ENCODE results near the gene C11orf86. TPM values are rescaled to one million over a fixed set of nuclear protein-coding genes. Genes with fewer than 3 reads are reported as not detected.

The C11orf86 gene
- total and polyA plus RNA-seq, 2 of the 8 experiments (the other 6 are each of a cell fraction or from before 2014, with no cell fraction given): 0.91 to 0.97 TPM

DNA sequence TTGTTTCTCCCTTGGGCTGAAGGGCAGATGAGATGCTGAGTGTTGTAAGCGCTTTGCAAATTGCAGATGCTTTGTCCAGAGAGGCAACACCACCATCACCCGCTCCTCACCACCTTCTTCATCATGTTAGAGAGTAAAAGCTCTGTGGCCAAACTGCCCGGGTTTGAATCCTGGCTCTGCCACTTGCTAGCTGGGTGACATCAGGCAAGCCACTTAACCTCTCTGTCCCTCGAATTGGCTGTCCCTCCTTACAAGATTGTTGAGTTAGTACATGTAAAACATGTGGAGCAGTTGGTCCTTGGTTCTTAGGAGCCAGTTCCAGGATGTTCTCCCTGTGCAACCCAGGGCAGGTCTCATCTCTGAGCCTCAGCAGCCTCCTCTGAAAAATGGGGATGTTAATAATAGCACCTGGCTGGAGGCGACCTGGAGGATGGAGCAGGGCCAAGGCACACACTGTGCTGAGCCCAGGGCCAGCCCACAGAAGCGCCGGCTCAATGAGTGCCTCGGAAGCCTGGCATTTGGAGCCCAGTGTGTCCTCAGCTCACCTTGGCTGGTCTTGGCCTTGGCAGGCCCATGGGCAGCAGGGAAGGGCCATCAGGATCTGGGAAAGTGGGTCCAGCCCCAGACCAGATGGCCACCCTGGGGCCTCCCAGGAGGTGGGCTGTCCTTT is 10.5 kb downstream of the C11orf86 start (continued):
- TF ChIP-seq, protein P1, sequence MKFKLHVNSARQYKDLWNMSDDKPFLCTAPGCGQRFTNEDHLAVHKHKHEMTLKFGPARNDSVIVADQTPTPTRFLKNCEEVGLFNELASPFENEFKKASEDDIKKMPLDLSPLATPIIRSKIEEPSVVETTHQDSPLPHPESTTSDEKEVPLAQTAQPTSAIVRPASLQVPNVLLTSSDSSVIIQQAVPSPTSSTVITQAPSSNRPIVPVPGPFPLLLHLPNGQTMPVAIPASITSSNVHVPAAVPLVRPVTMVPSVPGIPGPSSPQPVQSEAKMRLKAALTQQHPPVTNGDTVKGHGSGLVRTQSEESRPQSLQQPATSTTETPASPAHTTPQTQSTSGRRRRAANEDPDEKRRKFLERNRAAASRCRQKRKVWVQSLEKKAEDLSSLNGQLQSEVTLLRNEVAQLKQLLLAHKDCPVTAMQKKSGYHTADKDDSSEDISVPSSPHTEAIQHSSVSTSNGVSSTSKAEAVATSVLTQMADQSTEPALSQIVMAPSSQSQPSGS (IDR thresholded peaks at IDR 0.05; ENCODE audit: low read length): no peak
- no peak for TF ChIP-seq POLR2AphosphoS5 (IDR thresholded peaks at IDR 0.05; ENCODE audit: low read depth, low read length)
- no peak for TF ChIP-seq SIN3A (conservative IDR thresholded peaks at IDR 0.05 in 1 of 2, IDR thresholded peaks at IDR 0.05 in 1 of 2; ENCODE audit: low read depth in 1 of 2, low read length in 2 of 2)
- TF ChIP-seq RXRA (IDR thresholded peaks at IDR 0.05; ENCODE audit: insufficient read depth, low read depth, low read length): no peak
